ENCODE results near the gene HMGB1.
"Not testable (repeated sequence)": the region's sequence is repeated elsewhere in the genome, so short reads cannot be mapped to it uniquely, and the experiment has no call there.

Gene HMGB1

DNA sequence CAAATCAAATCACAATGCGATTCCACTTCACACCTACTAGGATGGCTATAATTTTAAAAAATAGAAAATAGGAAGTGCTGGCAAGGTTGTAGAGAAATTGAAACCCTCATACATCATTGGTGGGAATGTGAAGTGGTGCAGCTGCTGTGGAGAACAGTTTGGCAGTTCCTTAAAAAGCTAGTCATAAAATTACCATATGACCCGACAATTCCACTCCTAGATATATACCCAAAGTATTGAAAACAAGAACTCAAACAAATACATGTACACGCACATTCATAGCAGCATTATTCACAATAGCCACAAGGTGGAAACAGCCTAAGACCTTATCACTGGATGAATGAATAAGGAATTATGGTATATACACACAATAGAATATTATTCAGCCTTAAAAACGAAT, 12.0 kb downstream of the HMGB1 start:
- no peaks in the 10 kb centered on the region for H3K36me3 ChIP-seq (ENCODE audit: control insufficient read depth, insufficient read depth, low read length)
- H3K27ac ChIP-seq (ENCODE audit: insufficient read depth, low read length, poor library complexity, severe bottlenecking), result no peak overlapping the region
- DNase-seq, result no peak
- H3K9me3 ChIP-seq (ENCODE audit: control insufficient read depth, low read length), result no peaks in the 10 kb centered on the region
- H3K4me3 ChIP-seq (ENCODE audit: insufficient read depth, low read depth, low read length, poor library complexity, severe bottlenecking), result no peak overlapping the region
- no peaks in the 10 kb centered on the region for H3K27me3 ChIP-seq (replicated peaks; ENCODE audit: control insufficient read depth, insufficient read depth, low read length, poor library complexity, severe bottlenecking)
- no peaks in the 10 kb centered on the region for H3K4me1 ChIP-seq (ENCODE audit: control insufficient read depth, insufficient read depth, low read length, poor library complexity, severe bottlenecking)

DNA sequence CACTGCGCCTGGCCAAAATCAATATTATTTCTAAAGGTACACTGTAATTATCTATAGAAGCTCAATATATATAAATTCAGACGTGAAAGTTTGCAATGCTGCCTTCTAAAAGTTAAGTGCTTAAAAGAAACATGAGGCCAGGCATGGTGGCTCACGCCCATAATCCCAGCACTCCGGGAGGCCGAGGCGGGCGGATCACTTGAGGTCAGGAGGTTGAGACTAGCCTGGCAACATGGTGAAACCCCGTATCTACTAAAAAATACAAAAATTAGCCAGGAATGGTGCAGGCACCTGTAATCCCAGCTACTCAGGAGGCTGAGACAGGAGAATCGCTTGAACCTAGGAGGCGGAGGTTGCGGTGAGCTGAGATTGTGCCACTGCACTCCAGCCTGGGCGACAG, 14.3 kb downstream of the HMGB1 start:
- not testable (repeated sequence) for H3K27ac ChIP-seq (ENCODE audit: insufficient read depth, low read length, poor library complexity, severe bottlenecking); H3K9me3 ChIP-seq (ENCODE audit: control insufficient read depth, low read length); DNase-seq

DNA sequence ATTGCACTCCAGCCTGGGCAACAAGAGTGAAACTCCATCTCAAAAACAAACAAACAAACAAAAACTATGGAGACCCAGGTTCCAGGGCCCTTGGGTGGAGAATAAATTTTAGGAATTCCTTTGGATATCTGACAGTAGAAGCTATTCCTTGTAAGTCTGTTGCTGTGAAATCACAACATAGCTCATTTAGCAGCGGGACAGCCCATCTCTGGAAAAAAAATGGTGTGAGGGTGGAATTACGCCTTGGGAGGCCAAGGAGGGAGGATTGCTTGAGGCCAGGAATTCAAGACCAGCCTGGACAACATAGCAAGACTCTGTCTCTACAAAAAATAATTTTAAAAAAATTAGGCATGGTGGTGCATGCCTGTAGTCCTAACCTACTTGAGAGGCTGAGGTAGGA, 15.7 kb downstream of the HMGB1 start:
- Histone ChIP-seq H3K27me3 (replicated peaks; ENCODE audit: control insufficient read depth, insufficient read depth, low read length, poor library complexity, severe bottlenecking) (no peaks in the 10 kb centered on the region), H3K4me1 (ENCODE audit: control insufficient read depth, insufficient read depth, low read length, poor library complexity, severe bottlenecking) (no peaks in the 10 kb centered on the region), H3K9me3 (ENCODE audit: control insufficient read depth, low read length) (no peaks in the 10 kb centered on the region), H3K4me3 (ENCODE audit: insufficient read depth, low read depth, low read length, poor library complexity, severe bottlenecking) (no peak overlapping the region), H3K27ac (ENCODE audit: insufficient read depth, low read length, poor library complexity, severe bottlenecking) (no peak overlapping the region), H3K36me3 (ENCODE audit: control insufficient read depth, insufficient read depth, low read length) (no peaks in the 10 kb centered on the region)
- DNase-seq, result no peak

More for the DNA sequence above, 14.3 kb downstream of the HMGB1 start:
- H3K4me1 ChIP-seq (ENCODE audit: control insufficient read depth, insufficient read depth, low read length, poor library complexity, severe bottlenecking); H3K27me3 ChIP-seq (replicated peaks; ENCODE audit: control insufficient read depth, insufficient read depth, low read length, poor library complexity, severe bottlenecking); H3K36me3 ChIP-seq (ENCODE audit: control insufficient read depth, insufficient read depth, low read length); H3K4me3 ChIP-seq (ENCODE audit: insufficient read depth, low read depth, low read length, poor library complexity, severe bottlenecking): not testable (repeated sequence)

DNA sequence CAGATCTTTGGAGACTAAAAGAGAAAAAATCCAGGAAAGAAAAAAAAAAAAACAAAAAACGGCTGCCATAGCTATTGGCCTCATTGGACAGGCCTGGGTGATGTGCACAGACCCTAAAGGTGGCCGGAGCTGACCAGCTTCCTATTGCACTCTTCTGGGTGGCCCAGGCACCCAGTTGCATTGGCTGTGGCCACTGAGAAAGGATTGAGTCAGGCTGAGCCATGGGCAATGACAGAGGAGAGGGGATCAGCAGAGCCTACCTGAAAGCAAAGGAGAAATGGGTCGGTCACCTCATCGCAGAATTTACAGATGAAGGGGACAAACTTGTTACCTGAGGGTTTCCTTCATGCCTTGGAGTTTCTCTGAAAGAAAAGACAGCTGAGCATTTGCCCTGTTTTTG, 17.3 kb downstream of the HMGB1 start:
- no peak overlapping the region for H3K27ac ChIP-seq (ENCODE audit: insufficient read depth, low read length, poor library complexity, severe bottlenecking)

DNA sequence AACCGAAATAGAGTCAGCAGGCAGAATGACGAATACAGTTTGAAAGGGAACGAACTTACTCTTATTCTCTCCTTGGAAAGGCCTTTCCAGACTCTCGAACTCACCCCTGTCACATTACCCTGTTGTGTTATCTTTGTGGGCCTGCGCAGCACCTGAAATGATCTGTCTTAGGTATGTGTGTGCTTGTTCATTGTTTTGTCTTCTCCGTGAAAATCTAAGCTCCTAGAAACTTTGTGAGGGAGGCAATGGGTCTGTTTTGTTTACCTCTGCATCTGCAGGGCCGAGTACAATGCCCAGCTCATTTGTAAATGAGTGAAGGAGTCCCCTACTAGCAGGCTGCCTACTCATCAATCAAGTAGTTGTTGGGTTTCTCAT, 19.6 kb downstream of the HMGB1 start:
- H3K4me1 ChIP-seq (ENCODE audit: control insufficient read depth, insufficient read depth, low read length, poor library complexity, severe bottlenecking), result no peaks in the 10 kb centered on the region
- H3K36me3 ChIP-seq (ENCODE audit: control insufficient read depth, insufficient read depth, low read length), result no peaks in the 10 kb centered on the region
- no peak overlapping the region for H3K27ac ChIP-seq (ENCODE audit: insufficient read depth, low read length, poor library complexity, severe bottlenecking)
- DNase-seq, result no peak
- no peaks in the 10 kb centered on the region for H3K27me3 ChIP-seq (replicated peaks; ENCODE audit: control insufficient read depth, insufficient read depth, low read length, poor library complexity, severe bottlenecking)
- H3K4me3 ChIP-seq (ENCODE audit: insufficient read depth, low read depth, low read length, poor library complexity, severe bottlenecking), result no peak overlapping the region
- H3K9me3 ChIP-seq (ENCODE audit: control insufficient read depth, low read length), result no peaks in the 10 kb centered on the region

More for the DNA sequence above, 17.3 kb downstream of the HMGB1 start:
- Histone ChIP-seq H3K36me3 (ENCODE audit: control insufficient read depth, insufficient read depth, low read length) (no peaks in the 10 kb centered on the region), H3K27me3 (replicated peaks; ENCODE audit: control insufficient read depth, insufficient read depth, low read length, poor library complexity, severe bottlenecking) (no peaks in the 10 kb centered on the region), H3K4me1 (ENCODE audit: control insufficient read depth, insufficient read depth, low read length, poor library complexity, severe bottlenecking) (no peaks in the 10 kb centered on the region), H3K9me3 (ENCODE audit: control insufficient read depth, low read length) (no peaks in the 10 kb centered on the region), H3K4me3 (ENCODE audit: insufficient read depth, low read depth, low read length, poor library complexity, severe bottlenecking) (no peak overlapping the region)
- DNase-seq, result no peak

DNA sequence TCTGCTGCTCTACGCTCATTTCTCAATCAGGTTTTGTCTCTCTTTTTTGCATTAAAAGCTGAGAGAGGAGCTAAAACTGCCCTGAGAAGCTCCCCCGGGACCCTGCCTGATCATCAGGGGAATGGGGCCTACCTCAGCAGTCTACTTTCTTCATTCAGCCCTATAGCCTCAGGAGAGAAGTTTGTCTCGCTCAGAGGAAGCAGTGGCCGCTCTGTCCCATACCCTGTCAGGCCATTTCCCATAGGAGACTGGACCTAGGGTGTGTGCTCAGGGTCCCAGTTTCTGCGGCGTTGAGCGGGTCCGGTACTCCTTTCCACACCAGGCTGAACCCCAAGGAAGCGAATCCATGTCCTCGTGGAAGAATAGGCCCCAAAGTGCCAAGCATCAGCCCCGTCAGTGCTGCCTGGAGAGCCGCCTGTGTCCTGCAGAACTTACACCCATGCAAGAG, 21.8 kb downstream of the HMGB1 start:
- Histone ChIP-seq H3K27me3 (replicated peaks; ENCODE audit: control insufficient read depth, insufficient read depth, low read length, poor library complexity, severe bottlenecking) (no peaks in the 10 kb centered on the region), H3K4me1 (ENCODE audit: control insufficient read depth, insufficient read depth, low read length, poor library complexity, severe bottlenecking) (no peaks in the 10 kb centered on the region), H3K9me3 (ENCODE audit: control insufficient read depth, low read length) (no peaks in the 10 kb centered on the region), H3K36me3 (ENCODE audit: control insufficient read depth, insufficient read depth, low read length) (no peaks in the 10 kb centered on the region), H3K4me3 (ENCODE audit: insufficient read depth, low read depth, low read length, poor library complexity, severe bottlenecking) (no peak overlapping the region), H3K27ac (ENCODE audit: insufficient read depth, low read length, poor library complexity, severe bottlenecking) (no peak overlapping the region)
- DNase-seq, result no peak

DNA sequence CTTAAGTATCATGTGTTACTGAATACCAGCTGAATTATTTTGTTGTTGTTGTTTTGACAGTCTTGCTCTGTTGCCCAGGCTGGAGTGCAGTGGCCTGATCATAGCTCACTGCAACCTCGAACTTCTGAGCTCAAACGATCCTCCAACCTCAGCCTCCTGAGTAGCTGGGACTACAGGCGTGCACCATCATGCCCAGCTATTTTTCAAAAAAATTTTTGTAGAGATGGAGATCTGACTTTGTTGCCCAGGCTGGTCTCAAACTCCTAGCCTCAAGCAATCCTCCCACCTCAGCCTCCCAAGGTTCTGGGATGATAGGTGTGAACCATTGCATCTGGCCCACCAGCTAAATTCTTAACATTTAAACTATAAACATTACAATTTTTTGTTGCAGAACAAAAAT, 22.2 kb downstream of the HMGB1 start:
- not testable (repeated sequence) for H3K4me3 ChIP-seq (ENCODE audit: insufficient read depth, low read depth, low read length, poor library complexity, severe bottlenecking); H3K4me1 ChIP-seq (ENCODE audit: control insufficient read depth, insufficient read depth, low read length, poor library complexity, severe bottlenecking); H3K36me3 ChIP-seq (ENCODE audit: control insufficient read depth, insufficient read depth, low read length); H3K27me3 ChIP-seq (replicated peaks; ENCODE audit: control insufficient read depth, insufficient read depth, low read length, poor library complexity, severe bottlenecking); H3K27ac ChIP-seq (ENCODE audit: insufficient read depth, low read length, poor library complexity, severe bottlenecking); DNase-seq; H3K9me3 ChIP-seq (ENCODE audit: control insufficient read depth, low read length)

DNA sequence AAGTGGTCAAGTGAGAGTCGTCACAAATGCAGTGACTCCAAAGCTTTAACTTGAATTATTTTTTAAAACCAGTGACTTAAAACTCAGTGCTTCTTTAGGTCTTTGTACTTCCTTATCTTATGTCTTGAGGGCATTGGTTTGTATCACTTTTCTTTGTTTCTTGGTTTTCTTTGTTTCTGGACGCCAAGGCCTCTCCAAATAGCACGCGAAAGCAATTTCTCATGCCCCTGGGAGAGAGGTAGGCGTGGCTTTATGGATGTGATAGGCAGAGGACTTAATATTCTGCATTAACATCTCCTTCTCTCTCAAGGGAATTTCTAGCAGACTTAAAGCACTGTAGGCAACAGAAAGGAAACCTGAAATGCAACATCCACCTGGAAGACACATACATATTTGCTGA, 22.8 kb downstream of the HMGB1 start:
- Histone ChIP-seq H3K9me3 (ENCODE audit: control insufficient read depth, low read length) (no peaks in the 10 kb centered on the region), H3K27me3 (replicated peaks; ENCODE audit: control insufficient read depth, insufficient read depth, low read length, poor library complexity, severe bottlenecking) (no peaks in the 10 kb centered on the region), H3K4me3 (ENCODE audit: insufficient read depth, low read depth, low read length, poor library complexity, severe bottlenecking) (no peak overlapping the region), H3K4me1 (ENCODE audit: control insufficient read depth, insufficient read depth, low read length, poor library complexity, severe bottlenecking) (no peaks in the 10 kb centered on the region), H3K27ac (ENCODE audit: insufficient read depth, low read length, poor library complexity, severe bottlenecking) (no peak overlapping the region), H3K36me3 (ENCODE audit: control insufficient read depth, insufficient read depth, low read length) (no peaks in the 10 kb centered on the region)
- no peak for DNase-seq

DNA sequence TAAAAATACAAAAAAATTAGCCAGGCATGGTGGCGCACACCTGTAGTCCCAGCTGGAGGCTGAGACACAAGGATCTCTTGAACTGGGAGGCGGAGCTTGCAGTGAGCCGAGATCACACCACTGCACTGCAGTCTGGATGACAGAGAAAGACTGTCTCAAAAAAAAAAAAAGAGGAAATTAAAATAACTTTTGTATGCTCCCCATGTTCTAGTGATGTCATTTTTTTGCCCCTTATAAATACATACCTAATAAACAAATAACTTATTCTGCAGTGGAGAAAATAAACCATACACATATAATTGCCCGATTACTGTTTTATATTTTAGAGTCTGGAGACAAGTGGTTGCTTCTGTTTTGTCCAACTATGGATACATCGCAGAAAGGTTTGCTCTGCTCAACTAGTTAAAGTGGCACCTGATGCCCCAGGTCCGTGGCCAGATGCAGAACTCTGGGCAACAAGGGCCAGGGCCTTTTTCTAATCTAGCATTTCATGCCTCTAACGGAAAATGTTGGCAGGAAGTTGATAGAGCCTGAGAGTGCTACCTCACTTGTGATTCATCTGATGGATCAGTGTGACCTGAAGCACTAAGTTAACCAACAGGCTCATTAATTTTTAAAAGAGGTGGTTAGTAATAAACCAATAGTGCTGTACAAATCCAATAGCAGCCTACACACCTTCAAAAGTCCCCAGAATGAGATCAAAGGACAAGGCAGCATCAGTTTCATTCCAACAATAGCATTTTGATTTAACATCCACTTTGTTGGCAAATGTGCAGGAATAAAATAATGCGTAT, 24.6 kb downstream of the HMGB1 start:
- no peaks in the 10 kb centered on the region for H3K9me3 ChIP-seq (ENCODE audit: control insufficient read depth, low read length)
- no peak for DNase-seq

DNA sequence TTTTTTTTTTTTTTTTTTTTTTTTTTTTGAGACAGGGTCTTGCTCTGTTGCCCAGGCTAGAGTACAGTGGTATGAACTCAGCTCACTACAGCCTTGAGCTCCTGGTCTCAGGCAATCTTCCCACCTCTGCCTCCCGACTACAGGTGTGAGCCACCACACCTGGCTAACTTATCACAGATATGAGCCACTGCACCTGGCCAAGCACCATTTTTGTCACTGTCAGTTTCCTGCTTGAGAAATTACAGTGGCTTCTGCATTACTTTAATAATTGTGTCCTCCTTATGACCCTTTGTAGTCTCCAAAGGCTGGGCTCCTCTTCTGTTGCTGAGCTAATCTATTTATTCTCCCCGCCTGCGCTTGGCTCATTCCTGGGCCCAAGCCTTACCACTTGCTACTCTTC, 27.4 kb downstream of the HMGB1 start:
- H3K36me3 ChIP-seq (ENCODE audit: control insufficient read depth, insufficient read depth, low read length), result no peaks in the 10 kb centered on the region
- H3K4me3 ChIP-seq (ENCODE audit: insufficient read depth, low read depth, low read length, poor library complexity, severe bottlenecking), result no peak overlapping the region
- H3K27me3 ChIP-seq (replicated peaks; ENCODE audit: control insufficient read depth, insufficient read depth, low read length, poor library complexity, severe bottlenecking), result no peaks in the 10 kb centered on the region
- no peaks in the 10 kb centered on the region for H3K9me3 ChIP-seq (ENCODE audit: control insufficient read depth, low read length)
- no peak for DNase-seq
- H3K27ac ChIP-seq (ENCODE audit: insufficient read depth, low read length, poor library complexity, severe bottlenecking), result no peak overlapping the region
- no peaks in the 10 kb centered on the region for H3K4me1 ChIP-seq (ENCODE audit: control insufficient read depth, insufficient read depth, low read length, poor library complexity, severe bottlenecking)

More for the DNA sequence above, 24.6 kb downstream of the HMGB1 start:
- Histone ChIP-seq H3K4me3 (ENCODE audit: insufficient read depth, low read depth, low read length, poor library complexity, severe bottlenecking) (no peak overlapping the region), H3K36me3 (ENCODE audit: control insufficient read depth, insufficient read depth, low read length) (no peaks in the 10 kb centered on the region), H3K27me3 (replicated peaks; ENCODE audit: control insufficient read depth, insufficient read depth, low read length, poor library complexity, severe bottlenecking) (no peaks in the 10 kb centered on the region), H3K4me1 (ENCODE audit: control insufficient read depth, insufficient read depth, low read length, poor library complexity, severe bottlenecking) (no peaks in the 10 kb centered on the region), H3K27ac (ENCODE audit: insufficient read depth, low read length, poor library complexity, severe bottlenecking) (no peak overlapping the region)
